ENCODE measurements around the gene VANGL2.

DNA sequence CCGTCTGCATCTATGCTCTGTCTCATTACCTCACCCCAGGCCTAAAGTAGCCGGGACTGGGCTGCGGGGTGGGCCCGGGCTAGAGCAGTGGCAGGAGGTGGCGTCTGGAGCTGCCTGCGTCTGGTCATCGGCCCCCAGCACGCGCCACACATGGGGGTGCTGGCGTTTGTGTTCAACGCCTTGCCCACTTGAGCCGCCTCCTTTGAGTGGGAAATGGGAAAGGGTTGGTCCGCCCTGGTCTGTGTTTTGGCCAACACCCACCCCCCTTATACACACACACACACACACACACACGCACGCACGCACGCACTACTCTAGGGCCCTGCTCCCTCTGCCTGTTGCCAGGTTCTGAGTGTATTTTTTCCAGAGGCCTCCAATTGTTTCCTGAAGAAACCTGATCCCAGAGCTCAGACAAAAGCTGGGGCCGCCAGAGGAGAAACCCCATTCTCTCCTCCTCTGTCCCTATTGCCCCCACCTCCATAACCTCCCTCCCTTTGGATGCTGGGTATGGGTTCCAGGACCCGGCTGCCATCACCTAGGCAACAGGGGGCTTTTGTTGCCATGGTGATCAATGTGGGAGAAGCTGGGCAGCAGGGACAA is 10.1 kb downstream of the VANGL2 start:
- TF ChIP-seq, protein P1, sequence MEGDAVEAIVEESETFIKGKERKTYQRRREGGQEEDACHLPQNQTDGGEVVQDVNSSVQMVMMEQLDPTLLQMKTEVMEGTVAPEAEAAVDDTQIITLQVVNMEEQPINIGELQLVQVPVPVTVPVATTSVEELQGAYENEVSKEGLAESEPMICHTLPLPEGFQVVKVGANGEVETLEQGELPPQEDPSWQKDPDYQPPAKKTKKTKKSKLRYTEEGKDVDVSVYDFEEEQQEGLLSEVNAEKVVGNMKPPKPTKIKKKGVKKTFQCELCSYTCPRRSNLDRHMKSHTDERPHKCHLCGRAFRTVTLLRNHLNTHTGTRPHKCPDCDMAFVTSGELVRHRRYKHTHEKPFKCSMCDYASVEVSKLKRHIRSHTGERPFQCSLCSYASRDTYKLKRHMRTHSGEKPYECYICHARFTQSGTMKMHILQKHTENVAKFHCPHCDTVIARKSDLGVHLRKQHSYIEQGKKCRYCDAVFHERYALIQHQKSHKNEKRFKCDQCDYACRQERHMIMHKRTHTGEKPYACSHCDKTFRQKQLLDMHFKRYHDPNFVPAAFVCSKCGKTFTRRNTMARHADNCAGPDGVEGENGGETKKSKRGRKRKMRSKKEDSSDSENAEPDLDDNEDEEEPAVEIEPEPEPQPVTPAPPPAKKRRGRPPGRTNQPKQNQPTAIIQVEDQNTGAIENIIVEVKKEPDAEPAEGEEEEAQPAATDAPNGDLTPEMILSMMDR (IDR thresholded peaks at IDR 0.05): no peak
- TF ChIP-seq POLR2A (IDR thresholded peaks at IDR 0.05): no peak
- no peak for TF ChIP-seq POLR2AphosphoS5 (IDR thresholded peaks at IDR 0.05)
- TF ChIP-seq EP300 (IDR thresholded peaks at IDR 0.05): no peak
